ENCODE data around the gene PTPN6.

- TF ChIP-seq CTCF (conservative IDR thresholded peaks at IDR 0.05; ENCODE audit: low read depth, low read length) (no peak), EZH2 (IDR thresholded peaks at IDR 0.05; ENCODE audit: low read length, unreplicated experiment) (no peak), EZH2phosphoT487 (IDR thresholded peaks at IDR 0.05; ENCODE audit: borderline replicate concordance, low read length) (no peak)
Observed at GRCh38 chr12:6928703-6929407, 22.3 kb upstream of the PTPN6 start.
